T follicular helper cell (primary cell): Measurements from ENCODE around the gene CARD19.
A peak's percentile ranks its signal among the peaks of the same experiment; 100 is the strongest.

Experiments used
- DNase-seq: peaks from one replicate; pipeline ENCODE4 v3.0.0-alpha.2; 2020; ENCODE audit warnings: low read depth

Gene CARD19

DNA sequence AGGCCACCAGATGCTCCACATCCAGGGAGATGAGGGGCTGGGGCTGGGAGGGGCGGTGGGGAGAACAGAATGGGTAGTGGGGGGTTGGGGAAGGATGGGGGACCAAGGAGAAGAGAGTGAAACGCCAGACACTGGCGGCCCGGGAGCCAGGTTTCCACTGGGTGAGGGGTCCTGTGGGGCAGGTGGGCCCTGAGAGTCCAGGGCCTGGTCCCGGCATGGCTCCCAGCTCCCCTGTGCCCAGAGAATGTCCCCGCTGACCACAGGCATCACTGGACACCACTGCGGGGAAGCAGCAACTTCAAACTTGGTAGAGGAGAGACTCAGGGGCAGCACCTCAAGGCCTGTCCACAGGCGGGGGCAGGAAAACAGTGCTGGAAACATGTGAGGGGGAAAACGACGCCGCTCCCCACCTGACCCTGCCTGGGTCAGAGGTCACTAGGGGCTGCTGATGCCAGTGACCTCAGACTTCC is 24.9 kb downstream of the CARD19 start:
- no peak for DNase-seq

GRCh38 chr9:93121316-93122241 is 25.6 kb downstream of the CARD19 start:
- DNase-seq, result no peak

GRCh38 chr9:93122721-93123221 is 26.8 kb downstream of the CARD19 start:
- no peak for DNase-seq

- DNase-seq, result no peak
These were observed 27.7 kb downstream of the CARD19 start for GRCh38 chr9:93123561-93124283.

GRCh38 chr9:93124793-93125192 is 28.8 kb downstream of the CARD19 start:
- no peak for DNase-seq

- DNase-seq, result no peak
These were observed 29.4 kb downstream of the CARD19 start for GRCh38 chr9:93125331-93125894.

DNA sequence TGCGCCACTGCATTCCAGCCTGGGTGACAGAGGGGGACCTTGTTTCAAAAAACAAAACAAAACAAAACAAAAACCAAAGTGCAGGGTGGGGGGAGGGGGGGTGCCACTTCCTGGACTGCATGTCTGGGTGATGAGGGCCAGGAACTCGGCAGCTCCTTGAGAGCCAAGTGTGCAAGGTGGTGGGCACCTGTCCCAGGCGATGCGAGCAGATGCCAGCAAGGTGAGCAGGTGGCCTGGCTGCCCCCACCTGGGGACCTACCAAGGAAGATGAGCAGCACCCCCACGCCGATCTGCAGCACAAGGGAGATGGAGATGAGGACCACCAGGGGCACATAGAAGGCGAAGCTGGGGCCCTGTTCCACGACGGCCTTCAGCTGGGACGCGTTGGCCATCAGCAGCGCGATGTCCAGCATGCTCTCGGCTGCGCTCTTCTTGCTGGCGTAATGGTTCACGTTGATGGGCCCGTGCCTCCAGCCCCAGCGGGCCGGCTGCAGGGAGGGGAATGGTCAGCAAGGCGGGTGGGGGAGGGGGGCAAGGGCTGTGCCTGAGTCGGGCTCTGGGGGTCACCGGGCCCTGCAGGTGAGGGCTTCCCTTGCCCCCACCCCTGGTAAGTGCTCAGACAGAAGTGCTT is 30.2 kb downstream of the CARD19 start:
- no peak for DNase-seq

- DNase-seq, result no peak
These were observed 30.9 kb downstream of the CARD19 start for GRCh38 chr9:93126825-93127368.

DNA sequence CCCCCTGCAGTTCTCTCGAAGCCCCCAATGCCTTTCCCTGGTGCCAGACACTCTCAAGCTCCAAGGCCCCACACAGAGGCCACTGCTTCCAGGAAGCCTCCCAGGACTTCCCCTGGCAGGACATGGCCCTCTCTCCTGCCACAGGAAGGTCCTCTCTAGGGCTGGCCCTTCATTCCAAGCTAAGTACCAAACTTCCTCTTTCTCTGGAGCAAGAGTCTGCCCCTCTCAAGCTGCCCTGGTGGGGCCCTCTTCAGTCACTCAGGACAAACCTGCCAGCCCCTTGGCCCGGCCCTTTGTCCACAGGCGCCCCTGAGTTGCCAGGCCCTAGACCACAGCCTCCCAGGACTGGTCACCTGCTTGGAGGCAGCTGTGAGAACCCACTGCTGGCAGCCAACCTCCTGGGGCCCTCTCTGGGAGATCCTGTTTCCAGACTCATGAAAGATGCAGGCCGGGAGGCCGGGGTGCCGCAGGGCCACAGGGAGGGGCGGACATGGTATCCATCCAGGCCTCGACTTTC is 31.4 kb downstream of the CARD19 start:
- no peak for DNase-seq

GRCh38 chr9:93128011-93128714 is 32.1 kb downstream of the CARD19 start:
- DNase-seq, result no peak

GRCh38 chr9:93128715-93129224 is 32.8 kb downstream of the CARD19 start:
- DNase-seq, result no peak

GRCh38 chr9:93129286-93129685 is 33.3 kb downstream of the CARD19 start:
- DNase-seq, result no peak

DNA sequence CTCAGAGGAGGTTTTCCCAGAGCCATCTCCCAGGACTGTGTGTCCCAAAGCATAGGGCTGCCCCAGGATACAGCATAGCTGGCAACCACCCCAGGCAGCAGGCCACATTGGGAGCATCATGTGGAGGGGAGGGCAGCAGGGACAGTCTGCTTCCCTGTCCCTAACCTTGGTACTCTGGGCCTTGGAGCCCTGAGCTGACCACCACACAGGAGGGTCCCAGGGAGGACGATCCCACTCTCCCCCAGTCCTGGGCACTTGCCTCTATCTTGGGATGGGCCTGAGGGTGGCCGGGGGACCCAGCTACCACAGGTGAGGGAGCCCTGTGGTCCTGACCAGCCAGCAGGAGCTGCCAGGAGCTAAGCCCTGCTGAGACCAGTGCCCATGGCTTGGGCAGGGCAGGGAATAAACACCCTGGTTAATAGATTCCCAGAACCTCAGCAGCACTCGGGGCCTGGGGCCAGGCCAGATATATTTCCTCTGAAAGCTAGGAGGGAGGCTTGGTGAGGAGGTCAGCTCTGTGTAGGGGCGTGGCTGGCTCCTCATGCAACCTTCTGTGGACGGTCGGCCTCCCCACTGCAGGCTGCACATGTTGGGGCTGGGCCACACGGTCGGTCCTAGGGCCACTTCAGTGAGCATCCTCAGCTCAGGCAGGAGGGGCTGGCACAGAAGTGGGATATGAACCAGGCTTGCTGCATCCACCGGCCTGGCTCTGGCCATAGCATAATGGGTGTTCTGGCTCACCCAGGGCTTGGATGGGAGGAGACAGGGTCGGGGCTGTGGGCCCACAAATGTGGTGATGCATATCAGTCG is 33.9 kb downstream of the CARD19 start:
- DNase-seq, result no peak

DNA sequence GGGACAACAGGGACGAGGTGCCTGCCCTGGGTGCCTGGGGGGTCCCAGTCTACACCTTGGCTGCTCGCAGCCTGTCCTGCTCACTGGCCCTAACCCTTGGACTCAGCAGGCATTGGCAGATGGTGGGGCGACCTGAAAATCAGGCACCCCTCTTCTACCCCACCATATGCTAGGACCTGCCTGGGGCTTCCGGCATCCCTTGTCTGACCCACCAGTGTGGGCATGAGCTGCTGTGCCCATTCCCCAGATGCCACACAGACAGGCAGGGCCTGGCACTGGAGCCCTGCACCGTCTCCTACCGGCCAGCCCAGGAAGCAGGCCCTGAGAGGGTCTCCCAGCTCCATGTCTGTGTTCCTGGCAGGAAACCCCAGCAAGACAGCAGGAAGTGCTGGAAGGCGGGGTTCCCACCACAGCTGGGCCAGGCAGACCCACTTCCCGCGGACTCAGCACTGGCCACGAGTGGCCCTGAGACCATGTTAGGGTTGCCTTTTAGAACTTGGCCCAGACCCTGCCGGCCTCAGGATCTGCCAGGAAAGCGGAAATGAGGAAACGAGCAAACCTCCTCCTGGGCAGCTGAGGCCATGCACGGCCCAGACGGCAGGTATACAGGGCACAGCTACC is 35.0 kb downstream of the CARD19 start:
- no peak for DNase-seq

- DNase-seq, result no peak
These were observed 35.7 kb downstream of the CARD19 start for GRCh38 chr9:93131599-93132286.

GRCh38 chr9:93132287-93132927 is 36.4 kb downstream of the CARD19 start:
- DNase-seq, result no peak

DNA sequence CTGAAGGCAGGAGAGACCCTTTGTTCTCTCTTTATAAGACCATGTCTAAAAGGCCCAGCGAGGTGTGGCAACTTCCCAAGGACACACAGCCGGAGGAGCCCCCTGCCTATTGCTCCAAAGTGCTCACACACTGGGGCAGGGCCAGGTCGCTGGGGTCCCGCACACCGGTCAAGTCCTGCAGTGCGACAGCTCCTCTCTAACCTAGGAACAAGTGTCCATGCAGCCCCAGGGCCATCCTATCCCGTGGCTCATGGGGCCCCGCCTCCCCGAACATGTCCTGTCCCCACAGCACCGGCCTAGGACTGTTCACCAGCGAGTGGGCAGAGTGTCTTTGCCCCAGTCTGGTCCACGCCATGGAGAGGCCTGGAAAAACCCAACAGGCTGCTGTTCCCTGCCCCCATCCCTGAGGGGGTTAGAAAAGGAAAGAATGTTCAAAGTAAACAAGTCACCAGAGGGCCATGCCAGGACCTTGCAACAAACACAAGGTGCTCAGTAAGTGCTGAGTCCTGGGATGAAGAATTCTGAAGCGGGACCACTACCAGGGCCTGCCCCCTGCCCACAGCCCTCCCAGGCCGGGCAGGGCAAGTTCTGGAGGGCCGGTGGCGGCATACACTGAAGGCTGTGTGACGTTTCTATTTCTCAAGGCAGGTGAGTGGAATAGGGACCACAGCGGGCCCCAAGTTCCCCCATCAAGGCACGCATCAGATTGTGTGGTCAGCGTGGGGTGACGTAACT is 37.1 kb downstream of the CARD19 start:
- no peak for DNase-seq

DNA sequence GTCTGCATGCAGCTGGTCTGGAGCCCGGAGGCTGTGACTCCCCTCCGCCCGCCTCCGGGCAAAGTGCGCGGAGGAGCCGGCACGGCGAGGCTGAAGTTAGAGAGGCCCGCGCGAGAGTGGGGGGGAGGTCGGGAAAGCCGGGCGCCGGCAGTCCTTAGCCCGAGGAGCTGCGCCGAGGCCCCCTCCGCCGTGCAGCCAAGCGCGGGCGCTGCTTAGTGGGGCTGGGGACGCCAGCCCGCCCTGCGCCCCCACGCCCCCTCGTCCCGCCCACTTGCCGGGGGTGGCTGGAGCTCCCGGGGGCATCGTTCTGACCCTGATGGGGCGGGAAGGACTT is 37.6 kb downstream of the CARD19 start:
- peak; percentile 25 for DNase-seq
